Fibroblast of skin of right quadriceps (primary cell): ENCODE measurements around the gene UGGT2.
"Not testable (repeated sequence)": the region's sequence is repeated elsewhere in the genome, so short reads cannot be mapped to it uniquely, and the experiment has no call there.

Experiments
- DNase-seq: peaks from one replicate; pipeline ENCODE4 v3.0.0-alpha.2; 2013

UGGT2 gene

DNA sequence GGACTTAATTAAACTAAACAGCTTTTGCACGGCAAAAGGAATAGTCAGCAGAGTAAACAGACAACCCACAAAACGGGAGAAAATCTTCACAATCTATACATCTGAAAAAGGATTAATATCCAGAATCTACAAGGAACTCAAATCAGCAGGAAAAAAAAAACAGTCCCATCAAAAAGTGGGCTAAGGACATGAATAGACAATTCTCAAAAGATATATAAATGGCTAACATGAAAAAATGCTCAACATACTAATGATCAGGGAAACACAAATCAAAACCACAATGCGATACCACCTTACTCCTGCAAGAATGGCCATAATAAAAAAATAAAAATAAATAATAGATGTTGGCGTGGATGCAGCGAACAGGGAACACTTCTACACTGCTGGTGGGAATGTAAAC lies 1.7 kb downstream of the UGGT2 start:
- DNase-seq, result not testable (repeated sequence)

DNA sequence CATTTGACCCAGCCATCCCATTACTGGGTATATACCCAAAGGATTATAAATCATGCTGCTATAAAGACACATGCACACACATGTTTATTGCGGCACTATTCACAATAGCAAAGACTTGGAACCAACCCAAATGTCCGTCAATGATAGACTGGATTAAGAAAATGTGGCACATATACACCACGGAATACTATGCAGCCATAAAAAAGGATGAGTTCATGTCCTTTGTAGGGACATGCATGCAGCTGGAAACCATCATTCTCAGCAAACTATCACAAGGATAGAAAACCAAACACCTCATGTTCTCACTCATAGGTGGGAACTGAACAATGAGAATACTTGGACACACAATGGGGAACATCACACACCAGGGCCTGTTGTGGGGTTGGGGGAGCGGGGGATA lies 2.2 kb downstream of the UGGT2 start:
- not testable (repeated sequence) for DNase-seq

DNA sequence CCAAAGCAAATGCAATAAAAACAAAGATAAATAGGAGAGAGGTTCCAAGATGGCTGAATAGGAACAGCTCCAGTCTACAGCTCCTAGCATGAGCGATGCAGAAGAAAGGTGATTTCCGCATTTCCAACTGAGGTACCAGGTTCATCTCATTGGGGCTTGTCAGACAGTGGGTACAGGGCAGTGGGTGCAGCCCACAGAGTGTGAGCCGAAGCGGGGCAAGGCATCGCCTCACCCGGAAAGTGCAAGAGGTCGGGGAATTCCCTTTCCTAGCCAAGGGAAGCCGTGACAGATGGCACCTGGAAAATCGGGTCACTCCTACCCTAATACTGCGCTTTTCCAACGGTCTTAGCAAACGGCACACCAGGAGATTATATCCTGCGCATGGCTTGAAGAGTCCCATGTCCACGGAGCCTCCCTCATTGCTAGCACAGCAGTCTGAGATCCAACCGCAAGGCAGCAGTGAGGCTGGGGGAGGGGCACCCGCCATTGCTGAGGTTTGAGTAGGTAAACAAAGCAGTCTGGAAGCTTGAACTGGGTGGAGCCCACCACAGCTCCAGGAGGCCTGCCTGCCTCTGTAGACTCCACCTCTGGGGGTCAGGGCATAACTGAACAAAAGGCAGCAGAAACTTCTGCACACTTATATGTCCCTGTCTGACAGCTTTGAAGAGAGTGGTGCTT lies 6.6 kb downstream of the UGGT2 start:
- not testable (repeated sequence) for DNase-seq

DNA sequence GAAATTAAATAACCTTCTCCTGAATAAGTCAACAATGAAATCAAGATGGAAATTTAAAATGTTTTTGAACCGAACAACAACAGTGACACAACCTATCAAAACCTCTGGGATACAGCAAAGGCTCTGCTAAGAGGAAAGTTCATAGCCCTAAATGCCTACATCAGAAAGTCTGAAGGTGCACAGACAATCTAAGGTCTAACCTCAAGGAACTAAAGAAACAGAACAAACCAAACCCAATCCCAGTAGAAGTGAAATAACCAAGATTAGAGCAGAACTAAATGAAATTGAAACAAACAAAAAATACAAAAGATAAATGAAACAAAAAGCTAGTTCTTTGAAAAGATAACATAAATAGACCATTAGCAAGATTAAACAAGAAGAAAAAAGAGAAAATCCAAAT lies 9.0 kb downstream of the UGGT2 start:
- DNase-seq, result no peak

DNA sequence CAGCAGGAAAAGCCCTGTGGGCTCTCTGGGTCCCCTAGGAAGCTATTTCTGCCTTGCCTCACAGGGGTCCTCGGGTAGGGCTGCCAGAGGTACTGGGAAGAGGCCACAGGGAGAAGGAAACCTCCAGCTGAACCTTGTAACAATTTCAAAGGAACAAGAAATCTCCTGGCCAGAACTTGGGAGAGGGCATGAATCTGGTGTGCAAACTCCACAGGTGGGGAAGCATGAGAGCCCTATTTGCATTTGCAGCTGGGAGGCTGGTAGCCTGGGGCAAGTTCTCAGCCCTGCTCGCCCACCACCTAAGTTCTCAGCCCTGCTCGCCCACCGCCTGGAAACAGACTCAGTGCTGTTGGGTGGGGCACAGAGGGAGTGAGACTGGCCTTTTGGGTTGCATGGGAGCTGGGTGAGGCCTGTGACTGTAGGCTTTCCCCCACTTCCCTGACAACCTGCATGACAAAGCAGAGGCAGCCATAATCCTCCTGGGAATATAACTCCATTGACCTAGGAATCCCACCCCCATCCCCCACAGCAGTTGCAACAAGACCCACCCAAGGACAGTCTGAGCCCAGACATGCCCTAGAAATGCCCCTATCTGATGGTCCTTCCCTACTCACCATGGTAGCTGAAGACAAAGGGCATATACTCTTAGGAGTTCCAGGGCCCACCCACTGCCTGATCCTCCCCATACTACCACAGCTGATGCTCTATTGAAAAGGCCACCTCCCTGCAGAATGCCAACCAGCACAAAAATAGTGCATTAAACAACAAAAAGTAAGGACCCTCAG lies 11.7 kb downstream of the UGGT2 start:
- no peak for DNase-seq

DNA sequence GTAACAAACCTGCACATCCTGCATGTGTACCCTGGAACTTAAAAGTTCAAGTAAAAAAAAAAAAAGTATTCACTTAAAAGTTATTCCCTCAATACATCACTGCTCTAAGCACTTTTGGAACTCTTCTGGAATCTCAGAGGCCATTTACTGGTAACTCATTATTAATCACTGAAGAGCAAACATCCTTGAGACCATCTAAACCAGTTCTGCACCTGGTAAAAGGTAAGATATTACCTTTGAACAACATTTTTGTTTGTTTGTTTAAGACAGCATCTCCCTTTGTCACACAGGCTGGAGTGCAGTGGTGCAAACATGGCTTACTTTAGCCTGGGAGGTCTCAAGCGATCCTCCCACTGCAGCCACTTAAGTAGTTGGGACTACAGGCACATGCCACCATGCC lies 16.7 kb downstream of the UGGT2 start:
- DNase-seq, result no peak

DNA sequence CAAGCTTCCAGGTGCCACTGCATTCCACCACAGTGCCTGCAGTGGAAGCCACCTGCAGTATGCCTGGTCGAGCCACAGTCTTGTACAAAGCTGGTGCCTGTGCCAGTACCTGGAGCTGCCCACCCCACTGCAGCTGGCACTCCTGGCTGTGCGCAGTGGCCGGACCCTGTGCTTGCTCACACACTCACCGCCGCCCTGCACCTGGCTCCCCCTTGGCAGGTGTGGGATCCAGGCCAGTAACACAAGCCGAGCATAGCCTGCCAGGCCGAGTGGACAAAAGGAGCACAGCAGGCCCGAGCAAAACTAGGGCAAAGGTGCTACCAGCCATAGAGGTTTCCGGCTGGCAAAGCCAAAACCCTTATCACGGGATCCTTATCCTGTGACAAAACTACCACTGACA lies 18.5 kb downstream of the UGGT2 start:
- no peak for DNase-seq

DNA sequence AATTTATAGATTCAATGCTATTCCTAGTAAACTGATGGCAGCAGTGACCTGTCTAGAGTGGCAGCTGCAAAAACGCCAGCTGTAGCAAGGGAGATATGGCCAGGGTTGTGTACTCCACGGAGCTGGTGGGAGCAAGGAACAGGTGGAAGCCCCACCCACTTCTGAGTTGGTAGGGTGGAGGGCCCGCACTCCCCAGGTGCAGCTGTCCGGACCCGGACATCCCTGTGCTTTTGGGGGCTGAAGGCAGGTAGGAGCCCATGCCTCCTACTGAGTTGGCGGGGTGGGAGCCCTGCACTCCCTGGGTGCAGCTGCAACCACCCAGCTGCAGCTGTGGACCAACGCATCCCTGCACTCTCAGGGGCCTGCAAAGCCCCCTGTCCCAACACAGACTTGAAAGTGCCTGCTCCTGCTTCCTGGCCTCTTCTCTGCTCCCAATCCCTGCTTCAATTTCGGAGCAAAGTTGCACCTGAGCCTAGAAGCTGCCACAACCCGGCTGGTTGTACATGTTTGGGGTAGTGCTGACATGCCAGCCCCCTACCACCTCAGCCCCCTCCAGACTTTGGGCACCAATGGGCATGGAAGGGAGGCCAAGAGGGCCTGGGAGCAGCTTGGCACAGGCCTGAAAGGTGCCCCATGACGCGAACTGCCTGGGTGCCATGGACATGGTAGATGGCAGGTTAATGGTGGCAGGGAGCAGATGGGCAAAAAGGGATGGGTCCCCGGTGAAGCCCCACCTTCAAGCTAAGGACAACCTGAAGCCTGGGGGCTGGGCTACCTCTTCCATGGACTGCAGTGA lies 19.8 kb downstream of the UGGT2 start:
- no peak for DNase-seq

DNA sequence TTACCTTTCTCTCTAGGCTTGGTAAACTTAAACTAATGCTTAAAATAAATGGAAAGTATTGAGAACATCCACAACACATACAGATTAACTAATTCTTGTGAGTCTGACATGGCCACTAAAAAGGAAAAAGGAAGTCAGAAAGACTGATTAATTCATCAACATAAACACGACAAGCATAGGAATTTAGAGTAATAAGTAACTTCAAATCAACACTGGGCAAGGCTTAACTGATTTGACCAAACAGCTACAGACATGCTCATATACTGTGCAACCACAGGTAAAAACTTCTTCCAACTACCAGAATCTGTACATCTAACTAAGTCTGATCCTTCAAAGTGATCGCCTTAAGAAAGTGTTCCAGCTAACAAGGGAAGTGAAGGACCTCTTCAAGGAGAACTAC lies 20.5 kb downstream of the UGGT2 start:
- no peak for DNase-seq

DNA sequence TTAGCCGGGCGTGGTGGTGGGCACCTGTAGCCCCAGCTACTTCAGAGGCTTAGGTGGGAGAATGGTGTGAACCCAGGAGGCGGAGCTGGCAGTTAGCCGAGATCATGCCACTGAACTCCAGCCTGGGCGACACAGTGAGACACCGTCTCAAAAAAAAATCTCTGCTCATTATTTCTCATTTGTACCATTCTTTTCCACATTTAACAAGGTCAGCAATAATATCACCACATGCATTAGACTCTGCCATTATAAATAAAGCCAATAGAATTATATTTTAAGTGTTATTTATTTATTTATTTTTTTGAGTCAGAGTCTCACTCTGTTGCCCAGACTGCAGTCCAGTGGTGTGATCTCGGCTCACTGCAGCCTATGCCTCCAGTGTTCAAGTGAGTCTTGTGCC lies 24.2 kb downstream of the UGGT2 start:
- DNase-seq, result no peak

DNA sequence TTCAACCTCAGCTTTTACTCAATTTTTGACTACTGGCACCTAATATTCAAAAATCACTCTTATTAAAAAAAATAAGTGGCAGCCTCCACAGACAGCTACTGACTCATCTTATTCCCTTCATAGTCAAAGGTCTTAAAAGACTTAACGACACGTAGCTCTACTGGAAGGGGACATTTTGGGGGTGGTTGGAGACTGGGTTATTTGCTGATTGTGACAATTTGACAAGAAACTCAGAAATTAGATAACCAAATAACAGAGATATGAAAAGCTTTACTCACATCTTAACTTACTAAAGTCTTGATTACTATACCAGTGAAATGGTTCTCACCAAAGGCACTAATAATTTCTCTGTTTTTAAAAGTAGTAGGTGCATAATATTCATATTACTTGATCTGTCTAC lies 25.7 kb downstream of the UGGT2 start:
- DNase-seq, result no peak

DNA sequence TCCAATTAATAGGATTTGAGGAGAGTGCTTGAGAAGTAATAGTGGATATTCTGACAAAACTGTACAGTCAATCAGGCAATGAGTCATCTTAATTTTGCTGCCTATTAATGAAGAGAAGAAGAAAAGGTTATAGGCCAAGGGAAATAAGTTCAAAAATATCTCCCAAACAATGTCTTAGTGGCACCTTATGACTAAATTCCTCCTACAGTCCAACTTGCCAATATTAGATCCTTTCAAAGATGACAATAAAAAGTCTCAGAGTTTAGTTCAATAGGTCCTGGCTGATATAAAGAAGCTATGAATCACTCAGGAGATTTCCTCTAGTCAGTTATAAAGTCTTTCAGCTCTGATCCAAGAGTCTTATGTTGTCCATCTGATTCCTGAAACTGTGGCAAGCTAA lies 27.9 kb downstream of the UGGT2 start:
- DNase-seq, result no peak

DNA sequence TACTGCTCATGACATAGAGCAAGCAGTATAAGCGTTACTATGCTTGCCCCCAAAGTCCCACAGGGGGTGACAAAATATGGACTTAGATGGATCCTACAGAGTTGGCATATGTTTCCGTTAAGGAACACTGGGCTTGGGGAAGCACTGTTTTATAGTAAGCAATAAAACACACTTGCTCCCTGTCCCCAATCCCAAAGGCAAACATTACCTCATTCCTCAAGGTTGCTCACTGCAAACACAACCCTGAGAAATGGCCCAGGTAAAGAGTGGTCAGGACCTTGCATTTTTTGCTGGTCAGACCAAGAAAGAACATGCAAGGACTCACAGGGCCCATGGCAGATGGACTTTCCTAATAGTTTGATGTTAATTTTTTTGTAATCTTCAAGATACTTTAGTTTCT lies 32.3 kb downstream of the UGGT2 start:
- DNase-seq, result no peak

DNA sequence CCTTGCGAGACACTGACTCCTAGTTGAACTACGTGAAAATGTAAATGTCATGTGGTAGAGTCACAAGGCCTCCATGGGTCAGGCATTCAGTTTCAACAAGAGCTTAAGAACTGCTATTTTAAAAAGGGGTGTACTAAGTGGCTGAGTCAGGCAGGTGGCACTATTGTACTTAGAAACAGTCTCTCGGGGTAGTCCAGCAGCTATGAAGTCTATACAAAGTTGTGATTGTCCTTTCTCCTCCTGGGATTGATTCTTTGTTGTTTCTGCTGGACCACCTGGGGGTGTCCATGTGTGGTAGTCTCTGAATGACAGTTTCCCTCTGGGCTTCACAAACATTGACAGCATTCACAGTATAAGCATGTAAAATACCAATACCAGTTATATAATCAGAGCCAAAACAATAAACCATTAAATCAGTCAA lies 33.0 kb downstream of the UGGT2 start:
- peak; percentile 39 for DNase-seq

DNA sequence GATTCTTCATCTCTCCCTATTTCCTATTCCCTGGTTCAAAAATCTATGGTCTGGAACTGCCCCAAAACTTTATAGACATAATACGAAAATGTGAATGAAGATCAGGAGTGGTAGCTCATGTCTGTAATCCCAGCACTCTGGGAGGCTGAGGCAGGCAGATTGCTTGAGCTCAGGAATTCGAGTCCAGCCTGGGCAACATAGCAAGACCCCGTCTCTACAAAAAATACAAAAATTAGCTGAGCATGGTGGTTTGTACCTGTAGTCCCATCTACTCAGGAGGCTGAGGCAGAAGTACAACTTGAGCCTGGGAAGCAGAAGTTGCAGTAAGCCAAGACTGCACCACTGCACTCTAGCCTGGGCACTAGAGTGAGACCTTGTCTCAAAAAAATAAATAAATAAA lies 35.1 kb downstream of the UGGT2 start:
- DNase-seq, result no peak

DNA sequence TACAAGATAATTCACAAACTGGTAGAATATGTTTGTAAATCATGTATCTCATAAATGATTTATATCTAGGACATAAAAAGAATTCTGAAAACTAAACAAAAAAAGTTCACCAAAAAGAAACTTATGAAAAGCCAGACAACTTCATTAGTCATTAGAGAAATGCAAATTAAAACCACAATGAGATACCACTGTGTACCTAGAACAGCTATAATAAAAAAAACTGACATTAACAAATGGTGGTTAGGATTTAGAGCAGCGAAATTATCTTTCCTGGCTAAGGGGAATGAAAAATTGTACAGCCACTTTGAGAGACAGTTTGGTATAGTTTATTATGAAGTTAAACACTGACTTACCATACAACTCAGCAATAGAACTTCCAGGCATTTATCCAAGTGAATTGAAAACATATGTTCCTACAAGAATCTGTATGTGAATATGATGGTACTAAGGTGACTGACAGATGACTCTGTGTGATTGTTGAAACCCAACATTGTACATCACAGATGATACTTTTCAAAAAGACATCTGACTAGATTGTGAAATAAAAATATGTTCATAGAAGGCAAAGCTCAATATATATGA lies 41.8 kb downstream of the UGGT2 start:
- peak; percentile 67 for DNase-seq

DNA sequence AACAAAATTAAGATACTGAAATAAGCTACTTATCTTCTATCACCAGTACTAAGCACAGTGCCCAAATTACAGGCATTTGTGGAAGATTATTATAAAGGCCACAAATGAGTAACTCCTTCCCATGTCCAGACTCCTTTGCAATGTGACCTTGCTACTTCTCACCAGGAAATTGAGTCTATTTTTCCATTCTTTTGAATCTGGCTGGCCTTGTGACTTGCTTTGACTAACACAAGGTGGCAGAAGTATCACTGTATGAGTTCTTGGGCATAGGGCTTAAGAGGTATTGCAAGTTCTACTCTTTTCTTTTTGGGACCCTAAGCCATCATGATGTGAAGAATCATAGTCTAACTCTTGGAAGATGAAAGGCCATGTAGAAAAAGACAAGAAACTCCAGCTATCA lies 49.9 kb downstream of the UGGT2 start:
- DNase-seq, result no peak

DNA sequence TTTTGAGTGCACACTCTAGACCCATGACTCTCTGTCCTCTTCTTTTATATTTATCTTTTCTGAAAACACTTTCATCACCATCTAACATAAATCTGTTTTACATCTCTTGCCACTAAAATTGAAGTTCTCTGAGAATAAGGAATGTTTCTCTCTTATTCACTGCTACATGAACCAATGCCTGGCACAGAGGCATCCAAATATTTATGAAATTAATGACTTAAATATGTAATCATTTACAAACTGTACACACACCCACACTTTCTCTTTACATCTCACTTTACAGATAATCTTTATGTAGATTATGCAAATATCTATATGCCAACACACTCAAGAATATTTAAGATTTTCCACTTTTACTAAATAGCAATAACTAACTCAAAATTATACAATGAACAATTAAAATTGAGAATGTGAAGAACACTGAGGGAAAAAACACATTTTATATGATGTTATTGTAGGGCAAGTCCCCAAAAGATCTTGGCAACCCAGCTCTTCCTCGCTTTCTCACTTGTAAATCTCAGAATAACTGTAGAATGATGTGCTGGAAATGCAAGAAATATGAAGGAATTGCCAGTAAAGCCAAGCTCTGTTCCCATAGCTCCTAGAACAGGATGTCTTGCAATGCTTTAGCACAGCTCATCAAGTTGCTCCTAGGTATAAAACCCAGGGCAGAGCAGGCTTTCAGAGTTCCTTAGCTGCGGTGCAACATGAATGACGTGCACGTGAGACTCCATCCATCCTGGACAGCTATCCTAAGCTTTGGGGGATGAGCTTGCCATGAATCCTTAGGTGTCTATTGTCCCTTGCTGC lies 50.7 kb downstream of the UGGT2 start:
- DNase-seq, result no peak

DNA sequence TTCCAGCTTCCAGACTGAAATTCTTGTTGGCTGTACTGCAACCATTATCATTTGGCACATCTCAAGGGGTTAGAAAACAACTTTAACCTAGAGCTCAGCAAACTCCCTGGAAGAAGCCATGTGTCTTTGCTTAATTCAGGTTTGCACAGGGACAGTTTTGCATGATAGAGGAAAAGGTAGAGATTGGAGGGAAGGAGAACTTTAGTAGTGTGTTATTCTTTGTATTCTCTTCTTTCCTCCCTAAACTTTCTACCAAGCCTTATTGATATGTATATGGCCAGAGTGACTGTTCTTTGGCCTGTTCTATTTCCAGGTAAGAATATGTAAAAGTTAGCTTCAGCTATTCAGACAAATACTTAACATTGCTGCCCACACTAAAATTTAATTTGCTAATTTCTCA lies 53.1 kb downstream of the UGGT2 start:
- DNase-seq, result no peak

DNA sequence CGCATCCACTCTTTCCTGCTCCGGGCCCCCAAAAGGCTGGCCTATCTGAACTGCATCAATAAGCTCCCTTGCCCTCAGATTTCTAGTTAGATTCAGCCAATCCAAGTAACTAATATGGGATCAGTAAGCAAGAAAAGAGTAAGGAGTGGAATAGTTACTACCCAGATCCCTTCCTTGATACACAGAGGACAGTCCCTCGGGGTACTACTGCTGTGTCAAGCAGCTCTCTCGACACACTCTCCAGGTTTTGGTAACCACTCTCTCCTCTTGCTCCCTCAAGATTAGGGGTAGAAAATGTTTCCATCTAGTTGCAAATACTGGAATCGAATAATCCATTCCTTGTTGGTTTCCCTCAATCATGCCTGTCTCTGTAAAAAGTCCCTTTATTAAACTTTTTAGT lies 65.4 kb downstream of the UGGT2 start:
- no peak for DNase-seq

DNA sequence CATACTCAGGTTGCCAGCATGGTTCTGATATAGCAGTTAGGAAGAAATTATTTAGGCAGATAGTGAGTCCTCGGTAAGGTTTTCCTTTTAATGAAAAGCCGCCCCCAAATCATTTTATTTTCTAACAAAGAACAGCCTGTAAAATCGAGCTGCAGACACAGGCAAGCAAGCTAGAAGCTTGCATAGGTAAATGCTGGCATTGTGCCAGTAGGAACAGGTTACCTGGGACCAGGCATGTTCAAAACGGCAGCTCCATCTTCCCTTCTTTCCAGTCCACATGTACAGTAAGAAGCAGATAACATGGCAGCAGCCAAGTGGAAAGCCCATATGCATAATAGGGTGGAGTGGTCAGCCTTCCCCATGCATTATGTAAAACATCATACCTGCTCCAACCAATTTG lies 71.1 kb downstream of the UGGT2 start:
- no peak for DNase-seq

DNA sequence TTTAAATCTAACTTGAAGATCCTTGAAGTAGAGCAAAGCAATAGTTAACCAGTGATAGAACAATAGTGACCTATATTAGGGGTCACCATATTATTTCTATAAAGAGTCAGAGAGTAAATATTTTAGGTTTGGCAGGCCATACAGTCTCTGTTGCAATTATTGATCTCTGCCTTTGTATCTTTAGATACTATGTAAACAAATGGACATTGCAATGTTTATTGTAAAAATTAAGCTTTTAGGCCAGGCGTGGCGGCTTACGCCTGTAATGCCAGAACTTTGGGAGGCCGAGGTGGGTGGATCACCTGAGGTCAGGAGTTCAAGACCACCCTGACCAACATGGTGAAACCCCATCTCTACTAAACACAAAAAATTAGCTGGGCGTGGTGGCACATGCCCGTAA lies 80.5 kb downstream of the UGGT2 start:
- not testable (repeated sequence) for DNase-seq

DNA sequence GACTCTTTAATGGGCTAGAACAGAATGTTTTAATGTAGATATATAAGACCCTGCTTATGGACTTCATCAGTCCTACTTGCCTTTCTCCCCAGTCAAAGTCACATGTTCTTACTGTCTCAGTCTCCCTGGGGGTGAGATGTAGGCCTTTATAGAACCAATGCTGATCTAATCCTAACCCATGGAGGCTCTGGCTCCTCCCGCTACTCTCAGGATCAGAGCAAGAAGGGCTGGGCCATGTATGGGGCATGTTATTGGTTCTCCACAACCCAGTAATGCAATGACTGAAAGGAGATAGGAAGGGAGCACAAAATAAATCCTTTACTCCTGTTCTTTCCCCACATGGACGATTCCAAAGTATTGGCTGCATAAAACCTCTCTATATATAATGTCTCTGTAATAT lies 82.3 kb downstream of the UGGT2 start:
- DNase-seq, result no peak
